Right lobe of liver (tissue), 4 donors: ENCODE results near the gene FLRT3.

Source experiments
- POLR2A ChIP-seq: fragments of 450-650 bp; IDR thresholded peaks from one replicate; pipeline ENCODE4 v1.6.1; 2017; ENCODE audit warnings: antibody characterized with exemption, mild to moderate bottlenecking
- TF ChIP-seq, protein P1 (sequence below), 4 donors: fragments of 200-600 bp in 3 of 4; fragments of 450-650 bp in 1 of 4; IDR thresholded peaks; one replicate each; pipeline versions ENCODE4 v1.5.1 to v1.8.0; 2016 to 2022; ENCODE audit warnings: antibody characterized with exemption in 4 of 4, mild to moderate bottlenecking in 2 of 4
- donor health status: DM: no; HTN: no; CAD: no.
- donor health status: DM: no; HTN: no; CAD: no.
- donor health status: DM: no; HTN: yes; CAD: no.

DNA sequence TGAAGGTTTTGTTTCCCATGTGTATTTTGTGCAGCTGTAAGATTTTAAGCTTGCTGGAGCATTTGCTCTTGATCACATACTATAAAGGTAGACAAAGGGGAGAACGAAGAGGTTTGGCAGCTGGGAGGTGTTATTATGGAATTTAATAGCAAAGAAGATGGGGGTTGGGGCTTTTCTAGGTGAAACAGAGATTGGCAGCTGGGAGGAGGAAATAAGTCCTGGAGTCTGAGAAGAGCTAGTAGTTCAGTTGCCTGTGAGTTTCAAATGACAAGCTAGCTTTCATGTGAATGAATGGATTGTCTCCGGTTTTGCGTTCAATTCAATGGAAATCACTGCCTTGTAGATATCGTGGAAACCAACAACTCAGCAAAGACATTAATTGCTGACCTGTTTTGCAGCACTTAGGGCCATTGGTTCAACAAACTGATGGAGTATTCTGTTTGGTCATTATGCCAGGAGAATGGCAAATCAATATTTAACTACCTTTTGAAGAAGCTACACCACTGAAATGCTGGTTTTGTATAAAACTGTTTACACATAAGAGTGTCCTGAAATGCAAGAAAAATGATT, 38.1 kb upstream of the FLRT3 start:
- TF ChIP-seq, protein P1, sequence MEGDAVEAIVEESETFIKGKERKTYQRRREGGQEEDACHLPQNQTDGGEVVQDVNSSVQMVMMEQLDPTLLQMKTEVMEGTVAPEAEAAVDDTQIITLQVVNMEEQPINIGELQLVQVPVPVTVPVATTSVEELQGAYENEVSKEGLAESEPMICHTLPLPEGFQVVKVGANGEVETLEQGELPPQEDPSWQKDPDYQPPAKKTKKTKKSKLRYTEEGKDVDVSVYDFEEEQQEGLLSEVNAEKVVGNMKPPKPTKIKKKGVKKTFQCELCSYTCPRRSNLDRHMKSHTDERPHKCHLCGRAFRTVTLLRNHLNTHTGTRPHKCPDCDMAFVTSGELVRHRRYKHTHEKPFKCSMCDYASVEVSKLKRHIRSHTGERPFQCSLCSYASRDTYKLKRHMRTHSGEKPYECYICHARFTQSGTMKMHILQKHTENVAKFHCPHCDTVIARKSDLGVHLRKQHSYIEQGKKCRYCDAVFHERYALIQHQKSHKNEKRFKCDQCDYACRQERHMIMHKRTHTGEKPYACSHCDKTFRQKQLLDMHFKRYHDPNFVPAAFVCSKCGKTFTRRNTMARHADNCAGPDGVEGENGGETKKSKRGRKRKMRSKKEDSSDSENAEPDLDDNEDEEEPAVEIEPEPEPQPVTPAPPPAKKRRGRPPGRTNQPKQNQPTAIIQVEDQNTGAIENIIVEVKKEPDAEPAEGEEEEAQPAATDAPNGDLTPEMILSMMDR (IDR thresholded peaks at IDR 0.05), result no peak
- no peak for TF ChIP-seq POLR2A
